Nephron progenitor cell (in vitro differentiated cells): ENCODE measurements around the gene ATP2B2.

Experiments used
- DNase-seq: peaks from one replicate; pipeline ENCODE4 v3.0.0; 2021
- H3K27ac Mint-ChIP-seq: 2 replicates; pipeline ENCODE4 v1.8.0; 2021; ENCODE audit warnings: mild to moderate bottlenecking, moderate library complexity, mixed read lengths
- H3K27me3 Mint-ChIP-seq: 2 replicates; pipeline ENCODE4 v1.8.0; 2021; ENCODE audit warnings: mild to moderate bottlenecking, low read depth, mixed read lengths; ENCODE audit not compliant: poor library complexity
- H3K36me3 Mint-ChIP-seq: 2 replicates; pipeline ENCODE4 v1.8.0; 2021; ENCODE audit warnings: low read depth, mixed read lengths
- H3K4me1 Mint-ChIP-seq: 2 replicates; pipeline ENCODE4 v1.8.0; 2021; ENCODE audit warnings: mixed read lengths
- H3K4me3 Mint-ChIP-seq: 2 replicates; pipeline ENCODE4 v1.8.0; 2021; ENCODE audit warnings: mild to moderate bottlenecking, moderate library complexity, mixed read lengths
- H3K9me3 Mint-ChIP-seq: 2 replicates; pipeline ENCODE4 v1.8.0; 2021; ENCODE audit warnings: mild to moderate bottlenecking, moderate library complexity, mixed read lengths
- CTCF ChIP-seq: fragments of 200-600 bp; sonication (generic); IDR thresholded peaks from 2 replicates; pipeline ENCODE4 v1.5.0; 2021; ENCODE audit warnings: antibody characterized with exemption

Gene ATP2B2

GRCh38 chr3:10337323-10338163, 167.8 kb downstream of the ATP2B2 start:
- DNase-seq: no peak
- H3K4me1 Mint-ChIP-seq: peaks cover 15% of the 10 kb centered on the region
- TF ChIP-seq CTCF: no peak
- no peaks in the 10 kb centered on the region for H3K9me3 Mint-ChIP-seq
- H3K27me3 Mint-ChIP-seq: peaks cover 27% of the 10 kb centered on the region
- no peak overlapping the region for H3K27ac Mint-ChIP-seq
- H3K4me3 Mint-ChIP-seq: no peak overlapping the region
- no peaks in the 10 kb centered on the region for H3K36me3 Mint-ChIP-seq

- H3K27ac Mint-ChIP-seq: no peak overlapping the region
- peaks cover 15% of the 10 kb centered on the region for H3K4me1 Mint-ChIP-seq
Observed at GRCh38 chr3:10336761-10337160, 168.6 kb downstream of the ATP2B2 start.

GRCh38 chr3:10335871-10336622, 169.3 kb downstream of the ATP2B2 start:
- peaks cover 15% of the 10 kb centered on the region for H3K4me1 Mint-ChIP-seq
- no peaks in the 10 kb centered on the region for H3K36me3 Mint-ChIP-seq
- H3K27ac Mint-ChIP-seq: no peak overlapping the region
- H3K27me3 Mint-ChIP-seq: peaks cover 39% of the 10 kb centered on the region
- no peak overlapping the region for H3K4me3 Mint-ChIP-seq
- DNase-seq: no peak
- no peaks in the 10 kb centered on the region for H3K9me3 Mint-ChIP-seq
- TF ChIP-seq CTCF: no peak

More at GRCh38 chr3:10336761-10337160, 168.6 kb downstream of the ATP2B2 start:
- peaks cover 35% of the 10 kb centered on the region for H3K27me3 Mint-ChIP-seq
- H3K9me3 Mint-ChIP-seq: no peaks in the 10 kb centered on the region
- H3K36me3 Mint-ChIP-seq: no peaks in the 10 kb centered on the region
- H3K4me3 Mint-ChIP-seq: no peak overlapping the region
- no peak for DNase-seq
- no peak for TF ChIP-seq CTCF

GRCh38 chr3:10335190-10335738, 170.1 kb downstream of the ATP2B2 start:
- no peaks in the 10 kb centered on the region for H3K9me3 Mint-ChIP-seq
- H3K27ac Mint-ChIP-seq: no peak overlapping the region
- H3K4me1 Mint-ChIP-seq: peaks cover 15% of the 10 kb centered on the region
- H3K27me3 Mint-ChIP-seq: peaks cover 39% of the 10 kb centered on the region
- H3K4me3 Mint-ChIP-seq: no peak overlapping the region
- H3K36me3 Mint-ChIP-seq: no peaks in the 10 kb centered on the region
- TF ChIP-seq CTCF: no peak
- no peak for DNase-seq

- no peak for DNase-seq
- H3K27ac Mint-ChIP-seq: no peak overlapping the region
Observed at GRCh38 chr3:10334459-10334858, 170.9 kb downstream of the ATP2B2 start.

More at GRCh38 chr3:10334459-10334858, 170.9 kb downstream of the ATP2B2 start:
- Mint-ChIP-seq H3K4me3 (no peak overlapping the region), H3K36me3 (no peaks in the 10 kb centered on the region), H3K27me3 (peaks cover 45% of the 10 kb centered on the region), H3K9me3 (no peaks in the 10 kb centered on the region), H3K4me1 (peaks cover 15% of the 10 kb centered on the region)
- peak; percentile 19 for TF ChIP-seq CTCF
